Left lung (tissue), 10 donors: ENCODE data around the gene TNFSF12. TPM values are rescaled to one million over a fixed set of nuclear protein-coding genes. Genes with fewer than 3 reads are reported as not detected.
"Not testable (repeated sequence)": the region's sequence is repeated elsewhere in the genome, so short reads cannot be mapped to it uniquely, and the experiment has no call there.

Experiments used
- ATAC-seq: fragments of 200-7000 bp; cut with Tn5 transposase; one replicate; pipeline ENCODE4 v1.9.1; 2020; ENCODE audit warnings: moderate library complexity
- DNase-seq, 4 donors: peaks; one replicate each; pipeline ENCODE4 v3.0.0-alpha.2; 2013 to 2020
- H3K27ac ChIP-seq, 2 donors: fragments of 200-600 bp; sonication (generic) in 1 of 2; one replicate each; pipeline versions ENCODE4 v1.5.0 to v1.8.0; 2020 to 2021
- H3K27me3 ChIP-seq, 2 donors: fragments of 200-600 bp; sonication (generic) in 1 of 2; one replicate each; pipeline versions ENCODE4 v1.5.0 to v1.8.0; 2020 to 2021
- H3K36me3 ChIP-seq, 2 donors: fragments of 200-600 bp; sonication (generic) in 1 of 2; one replicate each; pipeline versions ENCODE4 v1.5.0 to v1.8.0; 2020 to 2021
- H3K4me1 ChIP-seq, 2 donors: fragments of 200-600 bp; one replicate each; pipeline ENCODE4 v1.8.0; 2021
- H3K4me3 ChIP-seq, 2 donors: fragments of 200-600 bp; sonication (generic) in 1 of 2; one replicate each; pipeline versions ENCODE4 v1.5.0 to v1.8.0; 2020 to 2021; ENCODE audit warnings: mild to moderate bottlenecking in 1 of 2
- H3K9me3 ChIP-seq, 2 donors: fragments of 200-600 bp; sonication (generic) in 1 of 2; one replicate each; pipeline versions ENCODE4 v1.5.0 to v1.8.0; 2020 to 2021
- intact Hi-C, 2 donors: fragments of 100-400 bp; cut with DNase I; formaldehyde crosslinking; loops; one replicate each; pipeline versions ENCODE4 v1.11.2 to v1.14.2; 2022
- polyA plus RNA-seq, 6 donors: library from polyadenylated mRNA; unstranded; fragments of 120-200 nt; gene quantifications; one replicate each; pipeline ENCODE4 v1.2.1, GENCODE V29; 2013; ENCODE audit not compliant: insufficient read length in 6 of 6
- total RNA-seq, 2 donors: library from RNA; stranded (reverse); fragmentation: NEBNext Ultra II Directional; extraction: Animal tissue kit (Norgen Biotek cat#: 25700); gene quantifications; one replicate each; pipeline ENCODE4 v1.2.1, GENCODE V29; 2021
- TF ChIP-seq, protein P1 (sequence below), 2 donors: fragments of 200-600 bp; sonication (generic) in 1 of 2; IDR thresholded peaks; one replicate each; pipeline versions ENCODE4 v1.5.0 to v1.8.0; 2021; ENCODE audit warnings: antibody characterized with exemption in 2 of 2
- donor health status: DM: no; HTN: yes; CAD: no.
- donor health status: DM: no; HTN: no; CAD: no.

TNFSF12 gene
- total and polyA plus RNA-seq, 8 donors = 23.6 to 50.5 (median 29.9) TPM

DNA sequence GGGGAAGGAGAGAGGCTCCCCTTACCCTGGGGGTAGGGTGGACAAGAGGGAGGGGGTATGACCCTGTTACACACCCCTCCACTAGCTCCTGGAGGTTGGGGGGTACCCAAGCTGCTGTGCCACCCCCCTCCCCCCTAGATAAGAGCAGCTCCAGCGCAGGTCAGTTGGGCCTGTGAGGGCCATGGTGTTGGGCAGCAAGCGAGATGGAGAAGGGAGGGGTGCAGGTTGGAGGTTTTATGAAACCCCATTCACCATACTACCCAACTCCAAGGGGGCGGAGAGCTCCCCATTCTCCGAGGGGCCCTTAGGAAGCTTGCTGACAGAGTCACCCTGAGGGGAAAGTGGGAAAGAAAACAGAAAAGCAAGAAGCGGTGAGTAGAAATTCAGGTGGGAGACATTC is 42.7 kb downstream of the TNFSF12 start:
- no peaks in the 10 kb centered on the region for H3K9me3 ChIP-seq
- ATAC-seq (no peak), DNase-seq (no peak)
- H3K4me1 ChIP-seq = peaks cover 10 to 22% of the 10 kb centered on the region in 2 donors
- TF ChIP-seq, protein P1, sequence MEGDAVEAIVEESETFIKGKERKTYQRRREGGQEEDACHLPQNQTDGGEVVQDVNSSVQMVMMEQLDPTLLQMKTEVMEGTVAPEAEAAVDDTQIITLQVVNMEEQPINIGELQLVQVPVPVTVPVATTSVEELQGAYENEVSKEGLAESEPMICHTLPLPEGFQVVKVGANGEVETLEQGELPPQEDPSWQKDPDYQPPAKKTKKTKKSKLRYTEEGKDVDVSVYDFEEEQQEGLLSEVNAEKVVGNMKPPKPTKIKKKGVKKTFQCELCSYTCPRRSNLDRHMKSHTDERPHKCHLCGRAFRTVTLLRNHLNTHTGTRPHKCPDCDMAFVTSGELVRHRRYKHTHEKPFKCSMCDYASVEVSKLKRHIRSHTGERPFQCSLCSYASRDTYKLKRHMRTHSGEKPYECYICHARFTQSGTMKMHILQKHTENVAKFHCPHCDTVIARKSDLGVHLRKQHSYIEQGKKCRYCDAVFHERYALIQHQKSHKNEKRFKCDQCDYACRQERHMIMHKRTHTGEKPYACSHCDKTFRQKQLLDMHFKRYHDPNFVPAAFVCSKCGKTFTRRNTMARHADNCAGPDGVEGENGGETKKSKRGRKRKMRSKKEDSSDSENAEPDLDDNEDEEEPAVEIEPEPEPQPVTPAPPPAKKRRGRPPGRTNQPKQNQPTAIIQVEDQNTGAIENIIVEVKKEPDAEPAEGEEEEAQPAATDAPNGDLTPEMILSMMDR (IDR thresholded peaks at IDR 0.05) = no peak
- H3K27me3 ChIP-seq = no peaks in the 10 kb centered on the region
- peaks cover 0 to 97% of the 10 kb centered on the region in 2 donors for H3K36me3 ChIP-seq
- no peak overlapping the region for H3K4me3 ChIP-seq
- H3K27ac ChIP-seq = no peak overlapping the region
- intact Hi-C loops = no loop called here

GRCh38 chr17:7592422-7593021 is 43.7 kb downstream of the TNFSF12 start:
- Histone ChIP-seq H3K27me3 (no peaks in the 10 kb centered on the region), H3K27ac (no peak overlapping the region), H3K9me3 (no peaks in the 10 kb centered on the region), H3K4me1 (peaks cover 10 to 22% of the 10 kb centered on the region in 2 donors), H3K4me3 (no peak overlapping the region), H3K36me3 (peaks cover 0 to 97% of the 10 kb centered on the region in 2 donors)
- intact Hi-C loops = no loop called here
- ATAC-seq (no peak), DNase-seq (no peak)
- TF ChIP-seq, protein P1 (IDR thresholded peaks at IDR 0.05) = no peak

GRCh38 chr17:7593296-7593695 is 44.4 kb downstream of the TNFSF12 start:
- H3K27me3 ChIP-seq = no peaks in the 10 kb centered on the region
- H3K27ac ChIP-seq = no peak overlapping the region
- H3K4me1 ChIP-seq = peaks cover 7 to 15% of the 10 kb centered on the region in 2 donors
- H3K36me3 ChIP-seq = peaks cover 0 to 94% of the 10 kb centered on the region in 2 donors
- TF ChIP-seq, protein P1 (IDR thresholded peaks at IDR 0.05) = no peak
- intact Hi-C loops = no loop called here
- ATAC-seq = no peak
- H3K9me3 ChIP-seq = no peaks in the 10 kb centered on the region
- H3K4me3 ChIP-seq = no peak overlapping the region
- DNase-seq = no peak

DNA sequence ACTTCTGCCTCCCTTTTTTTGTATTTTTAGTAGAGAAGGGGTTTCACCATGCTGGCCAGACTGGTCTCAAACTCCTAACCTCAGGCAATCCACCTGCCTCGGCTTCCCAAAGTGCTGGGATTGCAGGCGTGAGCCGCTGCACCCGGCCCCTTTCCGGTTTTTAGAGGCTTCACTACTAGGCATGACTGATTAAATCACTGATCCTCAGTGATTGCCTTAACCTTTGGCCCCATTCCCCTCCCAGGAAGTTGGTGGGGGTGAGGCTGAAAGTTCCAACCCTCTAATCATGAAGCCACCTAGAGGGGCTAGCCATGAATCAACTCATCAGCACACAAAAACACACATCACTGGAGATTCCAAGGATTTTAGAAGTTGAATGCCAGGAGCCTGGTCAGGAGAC is 48.7 kb downstream of the TNFSF12 start:
- H3K27me3 ChIP-seq, H3K4me1 ChIP-seq, H3K27ac ChIP-seq, DNase-seq, H3K9me3 ChIP-seq, H3K4me3 ChIP-seq, ATAC-seq, intact Hi-C loops: not testable (repeated sequence)
- H3K36me3 ChIP-seq = peaks cover 0 to 97% of the 10 kb centered on the region in 2 donors

- no peak for DNase-seq
- H3K27ac ChIP-seq = no peak overlapping the region
- intact Hi-C loops = no loop called here
- TF ChIP-seq, protein P1 (IDR thresholded peaks at IDR 0.05) = no peak
- no peak overlapping the region for H3K4me3 ChIP-seq
- peaks cover 3 to 16% of the 10 kb centered on the region in 2 donors for H3K4me1 ChIP-seq
- peaks cover 0 to 52% of the 10 kb centered on the region in 2 donors for H3K36me3 ChIP-seq
- H3K9me3 ChIP-seq = no peaks in the 10 kb centered on the region
- ATAC-seq = no peak
- no peaks in the 10 kb centered on the region for H3K27me3 ChIP-seq
Observed at GRCh38 chr17:7606280-7606679, 57.4 kb downstream of the TNFSF12 start.

Other genes with a start within 250 kb of the TNFSF12 start
Only the 30 nearest of the 32 such genes appear.
- 10 to 100 TPM; 27.8 to 35.2 TPM for gene NEURL4, start 219.7 kb upstream of the TNFSF12 start, total RNA-seq
- gene NEURL4, start 219.7 kb upstream of the TNFSF12 start, polyA plus RNA-seq = 10 to 100 TPM; 22.2 to 36.8 (median 27.9) TPM
- 10 to 100 TPM in 1 of 2 donors, 1 to 10 TPM in 1; 9.9 to 51.4 TPM for gene ACAP1, start 212.5 kb upstream of the TNFSF12 start, total RNA-seq
- 10 to 100 TPM in 2 of 6 donors, 1 to 10 TPM in 4; 6.7 to 11.3 (median 8.1) TPM for gene ACAP1, start 212.5 kb upstream of the TNFSF12 start, polyA plus RNA-seq
- 10 to 100 TPM; 10.3 to 10.7 TPM for gene KCTD11, start 196.9 kb upstream of the TNFSF12 start, total RNA-seq
- 10 to 100 TPM in 3 of 6 donors, 1 to 10 TPM in 3; 8.3 to 13.1 (median 9.9) TPM for gene KCTD11, start 196.9 kb upstream of the TNFSF12 start, polyA plus RNA-seq
- gene TMEM95, start 193.9 kb upstream of the TNFSF12 start, total RNA-seq = not detected
- gene TMEM95, start 193.9 kb upstream of the TNFSF12 start, polyA plus RNA-seq = not detected
- 1 to 10 TPM; 6.1 to 6.4 TPM for gene TNK1, start 168.0 kb upstream of the TNFSF12 start, total RNA-seq
- gene TNK1, start 168.0 kb upstream of the TNFSF12 start, polyA plus RNA-seq = 1 to 10 TPM; 5.3 to 8.7 (median 6.4) TPM
- gene PLSCR3, start 154.5 kb upstream of the TNFSF12 start, total RNA-seq = 10 to 100 TPM; 42.0 to 42.7 TPM
- 10 to 100 TPM; 46.0 to 62.5 (median 57.7) TPM for gene PLSCR3, start 154.5 kb upstream of the TNFSF12 start, polyA plus RNA-seq
- 10 to 100 TPM; 50.7 to 56.0 TPM for gene TMEM256, start 145.0 kb upstream of the TNFSF12 start, total RNA-seq
- 10 to 100 TPM; 70.7 to 75.7 (median 72.5) TPM for gene TMEM256, start 145.0 kb upstream of the TNFSF12 start, polyA plus RNA-seq
- gene NLGN2, start 141.2 kb upstream of the TNFSF12 start, total RNA-seq = 10 to 100 TPM; 14.8 to 20.1 TPM
- gene NLGN2, start 141.2 kb upstream of the TNFSF12 start, polyA plus RNA-seq = 10 to 100 TPM; 25.3 to 34.4 (median 30.1) TPM
- not detected for gene SPEM1, start 128.7 kb upstream of the TNFSF12 start, total RNA-seq
- not detected for gene SPEM1, start 128.7 kb upstream of the TNFSF12 start, polyA plus RNA-seq
- gene SPEM2, start 123.4 kb upstream of the TNFSF12 start, total RNA-seq = not detected
- not detected for gene SPEM2, start 123.4 kb upstream of the TNFSF12 start, polyA plus RNA-seq
- gene SPEM3, start 120.2 kb upstream of the TNFSF12 start, total RNA-seq = not detected
- gene SPEM3, start 120.2 kb upstream of the TNFSF12 start, polyA plus RNA-seq = not detected
- 1 to 10 TPM; 7.2 to 9.6 TPM for gene TMEM102, start 113.6 kb upstream of the TNFSF12 start, total RNA-seq
- 1 to 10 TPM; 2.1 to 3.3 (median 2.6) TPM for gene TMEM102, start 113.6 kb upstream of the TNFSF12 start, polyA plus RNA-seq
- 1 to 10 TPM in 1 of 2 donors, under 1 TPM in 1; 0.97 to 1.7 TPM for gene FGF11, start 109.5 kb upstream of the TNFSF12 start, total RNA-seq
- 1 to 10 TPM; 1.7 to 2.8 (median 2.3) TPM for gene FGF11, start 109.5 kb upstream of the TNFSF12 start, polyA plus RNA-seq
- gene CHRNB1, start 104.0 kb upstream of the TNFSF12 start, total RNA-seq = 10 to 100 TPM; 10.6 to 12.1 TPM
- gene CHRNB1, start 104.0 kb upstream of the TNFSF12 start, polyA plus RNA-seq = 10 to 100 TPM in 2 of 6 donors, 1 to 10 TPM in 4; 7.0 to 10.3 (median 9.6) TPM
- gene ZBTB4, start 69.4 kb upstream of the TNFSF12 start, total RNA-seq = 10 to 100 TPM; 46.2 to 63.2 TPM
- 10 to 100 TPM; 39.7 to 49.7 (median 42.8) TPM for gene ZBTB4, start 69.4 kb upstream of the TNFSF12 start, polyA plus RNA-seq
- gene SLC35G6, start 67.6 kb upstream of the TNFSF12 start, total RNA-seq = not detected
- under 1 TPM; 0.17 to 0.35 (median 0.35) TPM for gene SLC35G6, start 67.6 kb upstream of the TNFSF12 start, polyA plus RNA-seq
- gene POLR2A, start 64.7 kb upstream of the TNFSF12 start, total RNA-seq = 100 to 1,000 TPM in 1 of 2 donors, 10 to 100 TPM in 1; 90.8 to 116 TPM
- gene POLR2A, start 64.7 kb upstream of the TNFSF12 start, polyA plus RNA-seq = 100 to 1,000 TPM in 4 of 6 donors, 10 to 100 TPM in 2; 97.2 to 118 (median 109) TPM
- 10 to 100 TPM; 79.2 to 87.4 TPM for gene TNFSF13, start 9.7 kb downstream of the TNFSF12 start, total RNA-seq
- 10 to 100 TPM; 13.5 to 21.9 (median 19.8) TPM for gene TNFSF13, start 9.7 kb downstream of the TNFSF12 start, polyA plus RNA-seq
- 10 to 100 TPM; 43.5 to 48.6 TPM for gene SENP3, start 12.9 kb downstream of the TNFSF12 start, total RNA-seq
- gene SENP3, start 12.9 kb downstream of the TNFSF12 start, polyA plus RNA-seq = 10 to 100 TPM; 61.9 to 72.5 (median 69.5) TPM
- 100 to 1,000 TPM; 305 to 427 TPM for gene CD68, start 30.6 kb downstream of the TNFSF12 start, total RNA-seq
- gene CD68, start 30.6 kb downstream of the TNFSF12 start, polyA plus RNA-seq = 10 to 100 TPM; 23.1 to 35.7 (median 30.5) TPM
- 10 to 100 TPM; 81.4 to 87.5 TPM for gene MPDU1, start 34.8 kb downstream of the TNFSF12 start, total RNA-seq
- 10 to 100 TPM; 77.8 to 96.1 (median 85.8) TPM for gene MPDU1, start 34.8 kb downstream of the TNFSF12 start, polyA plus RNA-seq
- gene SOX15, start 41.0 kb downstream of the TNFSF12 start, total RNA-seq = under 1 TPM in 1 of 2 donors, not detected in 1; 0.31 TPM
- 1 to 10 TPM; 1.5 to 2.0 (median 1.9) TPM for gene SOX15, start 41.0 kb downstream of the TNFSF12 start, polyA plus RNA-seq
- 10 to 100 TPM; 30.6 to 34.6 TPM for gene FXR2, start 65.8 kb downstream of the TNFSF12 start, total RNA-seq
- 10 to 100 TPM; 35.9 to 47.5 (median 40.5) TPM for gene FXR2, start 65.8 kb downstream of the TNFSF12 start, polyA plus RNA-seq
- gene SAT2, start 78.8 kb downstream of the TNFSF12 start, total RNA-seq = 10 to 100 TPM; 59.8 to 77.3 TPM
- 10 to 100 TPM; 78.2 to 95.9 (median 87.2) TPM for gene SAT2, start 78.8 kb downstream of the TNFSF12 start, polyA plus RNA-seq
- gene SHBG, start 81.1 kb downstream of the TNFSF12 start, total RNA-seq = under 1 TPM in 1 of 2 donors, not detected in 1; 0.50 TPM
- 1 to 10 TPM in 5 of 6 donors, under 1 TPM in 1; 0.72 to 2.2 (median 1.3) TPM for gene SHBG, start 81.1 kb downstream of the TNFSF12 start, polyA plus RNA-seq
- gene ATP1B2, start 101.9 kb downstream of the TNFSF12 start, total RNA-seq = 1 to 10 TPM in 1 of 2 donors, under 1 TPM in 1; 0.68 to 2.4 TPM
- gene ATP1B2, start 101.9 kb downstream of the TNFSF12 start, polyA plus RNA-seq = 10 to 100 TPM; 23.2 to 31.3 (median 28.7) TPM
- gene TP53, start 138.4 kb downstream of the TNFSF12 start, total RNA-seq = 10 to 100 TPM; 50.9 to 54.3 TPM
- 10 to 100 TPM; 77.9 to 90.4 (median 82.3) TPM for gene TP53, start 138.4 kb downstream of the TNFSF12 start, polyA plus RNA-seq
- 10 to 100 TPM in 1 of 2 donors, 1 to 10 TPM in 1; 9.4 to 10.6 TPM for gene WRAP53, start 139.4 kb downstream of the TNFSF12 start, total RNA-seq
- gene WRAP53, start 139.4 kb downstream of the TNFSF12 start, polyA plus RNA-seq = 10 to 100 TPM; 13.3 to 16.0 (median 14.0) TPM
- 1 to 10 TPM; 1.2 to 3.1 TPM for gene EFNB3, start 156.1 kb downstream of the TNFSF12 start, total RNA-seq
- gene EFNB3, start 156.1 kb downstream of the TNFSF12 start, polyA plus RNA-seq = 10 to 100 TPM; 23.4 to 34.1 (median 32.1) TPM
- 1 to 10 TPM in 1 of 2 donors, under 1 TPM in 1; 0.67 to 3.4 TPM for gene DNAH2, start 168.7 kb downstream of the TNFSF12 start, total RNA-seq
- gene DNAH2, start 168.7 kb downstream of the TNFSF12 start, polyA plus RNA-seq = 1 to 10 TPM; 1.2 to 4.5 (median 2.6) TPM